IPS DF 4.7 (cell line): ENCODE data around the gene MLPH.

ENCODE experiments used
- DNase-seq: peaks from one replicate; pipeline ENCODE4 v3.0.0-alpha.2; 2013; ENCODE audit warnings: low spot score; ENCODE audit errors: extremely low read depth

MLPH gene

GRCh38 chr2:237486819-237487448 lies at the start of gene MLPH:
Gene MLPH, plus strand, starts transcription at chr2:237487251. Its CDS starts 6,176 bp downstream, at chr2:237493427.
- DNase-seq: no peak

GRCh38 chr2:237437566-237437965 lies 49.5 kb upstream of the MLPH start:
- DNase-seq: no peak

- DNase-seq: no peak
Measured at GRCh38 chr2:237438080-237438940, 48.7 kb upstream of the MLPH start.

GRCh38 chr2:237440819-237441281 lies 46.2 kb upstream of the MLPH start:
- DNase-seq: no peak

GRCh38 chr2:237441605-237442274 lies 45.3 kb upstream of the MLPH start:
- no peak for DNase-seq

GRCh38 chr2:237444071-237444470 lies 43.0 kb upstream of the MLPH start:
- no peak for DNase-seq

GRCh38 chr2:237445611-237446337 lies 41.3 kb upstream of the MLPH start:
- no peak for DNase-seq

GRCh38 chr2:237446338-237446665 lies 40.7 kb upstream of the MLPH start:
- DNase-seq: no peak

- DNase-seq: no peak
Measured at GRCh38 chr2:237447496-237447895, 39.6 kb upstream of the MLPH start.

- DNase-seq: no peak
Measured at GRCh38 chr2:237448171-237448570, 38.9 kb upstream of the MLPH start.

GRCh38 chr2:237448626-237449025 lies 38.4 kb upstream of the MLPH start:
- no peak for DNase-seq

- no peak for DNase-seq
Measured at GRCh38 chr2:237449193-237449881, 37.7 kb upstream of the MLPH start.

- DNase-seq: no peak
Measured at GRCh38 chr2:237450108-237450507, 36.9 kb upstream of the MLPH start.

GRCh38 chr2:237450583-237450982 lies 36.5 kb upstream of the MLPH start:
- DNase-seq: no peak

GRCh38 chr2:237451643-237452469 lies 35.2 kb upstream of the MLPH start:
- no peak for DNase-seq

- no peak for DNase-seq
Measured at GRCh38 chr2:237452861-237453260, 34.2 kb upstream of the MLPH start.

- no peak for DNase-seq
Measured at GRCh38 chr2:237453671-237454070, 33.4 kb upstream of the MLPH start.

- DNase-seq: no peak
Measured at GRCh38 chr2:237455764-237456163, 31.3 kb upstream of the MLPH start.

- DNase-seq: no peak
Measured at GRCh38 chr2:237456200-237456843, 30.7 kb upstream of the MLPH start.
